CD4-positive, alpha-beta memory T cell (primary cell): Measurements from ENCODE around the gene MACROD2. TPM values are rescaled to one million over a fixed set of nuclear protein-coding genes. Genes with fewer than 3 reads are reported as not detected.

Experiments
- CTCF ChIA-PET: fragments of 350-600 bp; sonication (Branson Sonifier 250); formaldehyde crosslinking; loops from one replicate; lab custom pipeline; 2021; ENCODE audit warnings: inconsistent platforms; ENCODE audit not compliant: partially characterized antibody; lab: Charles Lee
- POLR2A ChIA-PET: fragments of 350-600 bp; sonication (Branson Sonifier 250); formaldehyde crosslinking; loops from one replicate; lab custom pipeline; 2021; ENCODE audit not compliant: partially characterized antibody; lab: Charles Lee
- DNase-seq, 5 donors: peaks; one replicate each; pipeline versions ENCODE4 v3.0.0 to v3.0.0-alpha.2; 2020 to 2022; ENCODE audit warnings: mixed read lengths in 1 of 5
- H3K27ac ChIP-seq: one replicate; pipeline ENCODE4 v1.7.0; 2013; ENCODE audit warnings: low read depth, low read length
- H3K27me3 ChIP-seq: 2 replicates; pipeline ENCODE4 v1.7.0; 2013; ENCODE audit warnings: mild to moderate bottlenecking, low read length, moderate library complexity; ENCODE audit not compliant: insufficient read depth
- H3K36me3 ChIP-seq: 2 replicates; pipeline ENCODE4 v1.7.0; 2013; ENCODE audit warnings: mild to moderate bottlenecking, low read length, moderate library complexity; ENCODE audit not compliant: insufficient read depth
- H3K4me1 ChIP-seq: 2 replicates; pipeline ENCODE4 v1.7.0; 2013; ENCODE audit warnings: mild to moderate bottlenecking, low read length, moderate library complexity; ENCODE audit not compliant: insufficient read depth
- H3K4me3 ChIP-seq, 2 donors: one replicate each; pipeline ENCODE4 v1.7.0; 2013; ENCODE audit warnings: low read length in 2 of 2, mild to moderate bottlenecking in 1 of 2
- H3K9me3 ChIP-seq, 2 donors: one replicate each; pipeline ENCODE4 v1.7.0; 2013; ENCODE audit warnings: low read length in 2 of 2, control low read depth in 1 of 2; ENCODE audit not compliant: control insufficient read depth in 1 of 2
- H3K27ac Mint-ChIP-seq, 7 donors: one replicate each; pipeline ENCODE4 v1.8.0; 2020 to 2021; ENCODE audit warnings: mixed read lengths in 7 of 7, mild to moderate bottlenecking in 6 of 7, inconsistent platforms in 3 of 7, moderate library complexity in 3 of 7
- H3K27me3 Mint-ChIP-seq, 2 donors: one replicate each; pipeline ENCODE4 v1.8.0; 2020 to 2021; ENCODE audit warnings: mixed read lengths in 2 of 2
- H3K36me3 Mint-ChIP-seq, 2 donors: one replicate each; pipeline ENCODE4 v1.8.0; 2020 to 2021; ENCODE audit warnings: mixed read lengths in 2 of 2, inconsistent platforms in 1 of 2, mild to moderate bottlenecking in 1 of 2
- H3K4me1 Mint-ChIP-seq, 4 donors: one replicate each; pipeline ENCODE4 v1.8.0; 2020 to 2021; ENCODE audit warnings: mixed read lengths in 4 of 4, mild to moderate bottlenecking in 1 of 4
- H3K4me3 Mint-ChIP-seq, 8 donors: one replicate each; pipeline ENCODE4 v1.8.0; 2020 to 2021; ENCODE audit warnings: mixed read lengths in 8 of 8, mild to moderate bottlenecking in 7 of 8, moderate library complexity in 6 of 8, inconsistent platforms in 3 of 8
- H3K9me3 Mint-ChIP-seq, 8 donors: one replicate each; pipeline ENCODE4 v1.8.0; 2020 to 2021; ENCODE audit warnings: mixed read lengths in 8 of 8, mild to moderate bottlenecking in 5 of 8, inconsistent platforms in 3 of 8, moderate library complexity in 1 of 8
- intact Hi-C: fragments of 100-400 bp; cut with micrococcal nuclease; formaldehyde crosslinking; loops from one replicate; pipeline ENCODE4 v1.15.1; 2023
- polyA plus RNA-seq, 2 donors: library from polyadenylated mRNA; unstranded; fragments of 300-500 nt; fragmentation: Illumina TruSeq; gene quantifications; one replicate each; pipeline ENCODE4 v1.2.3, GENCODE V29; 2021
- total RNA-seq, 2 experiments: library from RNA; stranded (reverse); gene quantifications; one replicate each; pipeline ENCODE4 v1.2.3, GENCODE V29; 2021

Gene MACROD2
- total and polyA plus RNA-seq, 4 experiments from 2014 or later, result not detected

DNA sequence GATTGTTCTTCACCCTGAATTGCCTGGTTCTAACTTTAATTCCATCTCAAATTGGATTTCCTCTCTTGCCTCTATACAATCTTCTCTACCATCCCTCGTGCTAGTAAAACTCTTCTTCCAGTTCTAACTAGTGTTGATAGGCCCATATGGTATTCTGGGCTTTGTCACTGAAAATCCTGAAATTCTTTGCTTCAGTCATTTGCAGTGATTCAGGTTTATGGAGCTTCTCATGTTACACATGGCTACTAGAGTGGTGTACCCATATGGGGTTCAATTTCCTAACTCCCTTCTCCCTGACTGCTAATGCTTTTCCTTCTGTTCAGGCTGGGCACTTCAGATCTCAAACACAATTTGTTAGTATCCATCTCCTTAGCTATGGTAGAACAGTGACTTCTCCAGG lies 1621.3 kb downstream of the MACROD2 start:
- Mint-ChIP-seq H3K27me3 (no peaks in the 10 kb centered on the region), H3K4me3 (no peak overlapping the region), H3K36me3 (no peaks in the 10 kb centered on the region), H3K9me3 (peaks cover 0 to 11% (median 5%) of the 10 kb centered on the region in 8 donors), H3K27ac (no peak overlapping the region), H3K4me1 (no peaks in the 10 kb centered on the region)
- no peak overlapping the region for H3K4me3 ChIP-seq
- no peaks in the 10 kb centered on the region for H3K36me3 ChIP-seq
- no peaks in the 10 kb centered on the region for H3K9me3 ChIP-seq
- ChIA-PET POLR2A (no interaction called here), CTCF (no interaction called here)
- H3K27ac ChIP-seq, result no peak overlapping the region
- H3K27me3 ChIP-seq, result no peaks in the 10 kb centered on the region
- no peaks in the 10 kb centered on the region for H3K4me1 ChIP-seq
- no peak for DNase-seq
- intact Hi-C loops, result no loop called here

DNA sequence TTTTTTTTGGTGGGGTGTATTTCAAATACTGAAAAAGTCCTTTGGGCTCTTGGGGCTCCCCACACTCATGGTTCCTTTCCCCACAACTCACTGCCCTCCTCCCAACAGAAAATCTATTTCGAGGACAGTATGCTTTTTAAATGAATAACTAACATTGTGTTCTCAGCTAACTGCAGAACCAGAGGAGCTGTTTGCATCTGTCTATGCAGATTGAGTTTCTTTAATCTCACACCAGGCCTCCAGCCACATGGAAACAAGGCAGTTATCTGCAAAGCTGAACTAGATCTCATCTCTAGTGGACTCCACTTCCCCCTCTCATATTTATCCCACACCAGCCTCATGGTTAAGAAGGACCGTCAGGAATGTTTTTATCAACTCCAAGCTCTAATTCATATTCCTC lies 1622.8 kb downstream of the MACROD2 start:
- Histone ChIP-seq H3K4me3 (no peak overlapping the region), H3K4me1 (no peaks in the 10 kb centered on the region), H3K9me3 (no peaks in the 10 kb centered on the region), H3K27ac (no peak overlapping the region), H3K27me3 (no peaks in the 10 kb centered on the region), H3K36me3 (no peaks in the 10 kb centered on the region)
- Mint-ChIP-seq H3K27ac (no peak overlapping the region), H3K4me3 (no peak overlapping the region), H3K4me1 (no peaks in the 10 kb centered on the region), H3K27me3 (no peaks in the 10 kb centered on the region), H3K9me3 (peaks cover 0 to 11% (median 4%) of the 10 kb centered on the region in 8 donors), H3K36me3 (no peaks in the 10 kb centered on the region)
- ChIA-PET CTCF (no interaction called here), POLR2A (no interaction called here)
- DNase-seq, result no peak
- intact Hi-C loops, result no loop called here

DNA sequence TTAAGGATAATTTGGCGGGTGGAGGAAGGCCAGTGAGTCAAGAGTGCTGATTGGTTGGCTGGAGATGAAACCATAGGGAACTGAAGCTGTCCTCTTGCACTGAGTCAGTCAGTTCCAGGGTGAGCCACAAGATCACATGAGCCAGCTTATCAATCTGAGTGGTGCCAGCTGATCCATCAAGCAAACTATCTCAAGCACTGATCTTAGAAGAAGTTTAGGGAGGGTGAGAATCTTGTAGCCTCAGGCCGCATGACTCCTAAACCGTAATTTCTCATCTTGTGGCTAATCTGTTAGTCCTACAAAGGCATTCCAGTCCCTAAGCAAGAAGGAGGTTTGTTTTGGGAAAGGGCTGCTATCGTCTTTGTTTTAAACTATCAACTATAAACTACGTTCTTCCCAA lies 1623.6 kb downstream of the MACROD2 start:
- no peaks in the 10 kb centered on the region for H3K4me1 ChIP-seq
- Mint-ChIP-seq H3K4me3 (no peak overlapping the region), H3K4me1 (no peaks in the 10 kb centered on the region), H3K27ac (no peak overlapping the region), H3K36me3 (no peaks in the 10 kb centered on the region), H3K9me3 (peaks cover 0 to 11% (median 4%) of the 10 kb centered on the region in 8 donors), H3K27me3 (no peaks in the 10 kb centered on the region)
- H3K36me3 ChIP-seq, result no peaks in the 10 kb centered on the region
- intact Hi-C loops, result no loop called here
- ChIA-PET POLR2A (no interaction called here), CTCF (no interaction called here)
- no peak for DNase-seq
- no peaks in the 10 kb centered on the region for H3K9me3 ChIP-seq
- H3K27ac ChIP-seq, result no peak overlapping the region
- H3K4me3 ChIP-seq, result no peak overlapping the region
- H3K27me3 ChIP-seq, result no peaks in the 10 kb centered on the region

DNA sequence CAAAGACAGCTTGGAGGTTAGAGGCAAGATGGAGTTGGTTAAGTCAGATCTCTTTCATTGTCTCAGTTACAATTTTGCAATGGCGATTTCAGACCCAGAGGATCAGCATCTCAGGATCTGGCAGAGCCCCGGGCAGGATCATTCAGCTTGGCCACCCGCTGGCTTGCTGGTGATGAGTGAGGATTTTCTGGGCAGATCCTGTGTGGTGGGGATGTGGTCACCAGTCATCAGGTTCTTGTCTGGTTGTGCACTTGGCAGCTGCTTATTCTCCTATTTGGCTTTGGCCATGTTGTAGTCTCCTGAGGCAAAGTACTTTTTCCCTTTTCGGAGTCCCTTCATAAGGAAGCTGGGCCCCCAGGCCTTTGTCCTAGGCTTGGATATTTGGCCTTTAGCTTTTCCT lies 1624.0 kb downstream of the MACROD2 start:
- H3K4me1 ChIP-seq, result no peaks in the 10 kb centered on the region
- no peak for DNase-seq
- Mint-ChIP-seq H3K27me3 (no peaks in the 10 kb centered on the region), H3K4me1 (no peaks in the 10 kb centered on the region), H3K36me3 (no peaks in the 10 kb centered on the region), H3K9me3 (peaks cover 0 to 11% (median 5%) of the 10 kb centered on the region in 8 donors), H3K4me3 (no peak overlapping the region), H3K27ac (no peak overlapping the region)
- no peaks in the 10 kb centered on the region for H3K9me3 ChIP-seq
- POLR2A ChIA-PET, result no interaction called here
- CTCF ChIA-PET, result no interaction called here
- no peak overlapping the region for H3K4me3 ChIP-seq
- H3K27ac ChIP-seq, result no peak overlapping the region
- no peaks in the 10 kb centered on the region for H3K36me3 ChIP-seq
- intact Hi-C loops, result no loop called here
- no peaks in the 10 kb centered on the region for H3K27me3 ChIP-seq

- Histone ChIP-seq H3K9me3 (no peaks in the 10 kb centered on the region), H3K36me3 (no peaks in the 10 kb centered on the region), H3K4me1 (no peaks in the 10 kb centered on the region), H3K27ac (no peak overlapping the region), H3K4me3 (no peak overlapping the region), H3K27me3 (no peaks in the 10 kb centered on the region)
- POLR2A ChIA-PET, result no interaction called here
- no peaks in the 10 kb centered on the region for H3K4me1 Mint-ChIP-seq
- no peak for DNase-seq
- intact Hi-C loops, result no loop called here
- CTCF ChIA-PET, result no interaction called here
- no peak overlapping the region for H3K27ac Mint-ChIP-seq
- H3K4me3 Mint-ChIP-seq, result no peak overlapping the region
- peaks cover 0 to 11% (median 4%) of the 10 kb centered on the region in 8 donors for H3K9me3 Mint-ChIP-seq
- H3K36me3 Mint-ChIP-seq, result no peaks in the 10 kb centered on the region
- H3K27me3 Mint-ChIP-seq, result no peaks in the 10 kb centered on the region
Observed at GRCh38 chr20:15619816-15620215, 1624.5 kb downstream of the MACROD2 start.

DNA sequence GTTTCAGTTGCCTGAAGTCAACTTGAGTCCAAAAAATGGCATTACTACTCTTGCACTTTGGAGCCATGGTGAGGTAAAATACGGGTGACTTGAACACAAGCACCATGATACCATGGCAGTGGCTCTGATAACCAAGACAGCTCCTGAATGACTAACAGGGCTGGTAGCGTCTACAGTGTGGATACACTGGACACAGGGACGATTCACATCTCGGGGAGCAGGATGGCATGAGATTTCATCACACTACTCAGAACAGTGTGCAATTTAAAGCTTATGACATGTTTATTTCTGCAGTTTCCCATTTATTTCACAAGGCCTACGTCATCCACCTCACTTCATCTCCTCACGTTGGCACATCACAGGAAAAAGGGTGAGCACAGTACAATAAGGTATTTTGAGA lies 1627.1 kb downstream of the MACROD2 start:
- H3K36me3 ChIP-seq, result no peaks in the 10 kb centered on the region
- Mint-ChIP-seq H3K9me3 (peaks cover 0 to 11% (median 6%) of the 10 kb centered on the region in 8 donors), H3K27me3 (no peaks in the 10 kb centered on the region), H3K4me3 (no peak overlapping the region), H3K36me3 (no peaks in the 10 kb centered on the region), H3K27ac (no peak overlapping the region), H3K4me1 (no peaks in the 10 kb centered on the region)
- H3K27me3 ChIP-seq, result no peaks in the 10 kb centered on the region
- intact Hi-C loops, result no loop called here
- no peak for DNase-seq
- H3K4me3 ChIP-seq, result no peak overlapping the region
- no peak overlapping the region for H3K27ac ChIP-seq
- ChIA-PET CTCF (no interaction called here), POLR2A (no interaction called here)
- H3K9me3 ChIP-seq, result no peaks in the 10 kb centered on the region
- H3K4me1 ChIP-seq, result no peaks in the 10 kb centered on the region

DNA sequence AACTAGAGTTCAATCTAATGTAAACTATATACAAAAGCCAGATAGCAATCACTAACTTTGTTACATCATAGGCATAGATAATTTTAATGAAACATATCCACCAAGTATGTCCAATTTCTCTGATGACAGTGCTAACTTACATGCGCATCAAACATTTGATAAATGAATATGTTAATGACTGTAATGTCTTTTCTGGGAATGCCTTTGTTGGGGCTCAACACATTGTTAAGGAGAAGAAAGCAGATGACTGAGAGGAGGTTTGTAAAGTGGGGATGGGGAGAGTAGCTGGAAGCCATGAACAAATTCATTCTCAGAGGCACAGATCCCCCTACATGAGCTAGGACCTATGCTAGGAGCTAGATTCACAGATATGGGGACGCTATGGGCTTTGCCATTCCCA lies 1627.9 kb downstream of the MACROD2 start:
- no peak overlapping the region for H3K4me3 Mint-ChIP-seq
- intact Hi-C loops, result no loop called here

GRCh38 chr20:15625981-15626380 lies 1630.7 kb downstream of the MACROD2 start:
- Mint-ChIP-seq H3K36me3 (no peaks in the 10 kb centered on the region), H3K27ac (no peak overlapping the region), H3K4me3 (no peak overlapping the region), H3K4me1 (no peaks in the 10 kb centered on the region), H3K27me3 (no peaks in the 10 kb centered on the region), H3K9me3 (peaks cover 0 to 16% (median 7%) of the 10 kb centered on the region in 8 donors)
- no peaks in the 10 kb centered on the region for H3K4me1 ChIP-seq
- no peak overlapping the region for H3K27ac ChIP-seq
- intact Hi-C loops, result no loop called here
- CTCF ChIA-PET, result no interaction called here
- no peaks in the 10 kb centered on the region for H3K9me3 ChIP-seq
- DNase-seq, result no peak
- no peak overlapping the region for H3K4me3 ChIP-seq
- no peaks in the 10 kb centered on the region for H3K36me3 ChIP-seq
- POLR2A ChIA-PET, result no interaction called here
- no peaks in the 10 kb centered on the region for H3K27me3 ChIP-seq

More for the DNA sequence above, 1627.9 kb downstream of the MACROD2 start:
- no peaks in the 10 kb centered on the region for H3K36me3 Mint-ChIP-seq
- ChIA-PET CTCF (no interaction called here), POLR2A (no interaction called here)
- no peaks in the 10 kb centered on the region for H3K9me3 ChIP-seq
- H3K36me3 ChIP-seq, result no peaks in the 10 kb centered on the region
- H3K27me3 ChIP-seq, result no peaks in the 10 kb centered on the region
- no peak overlapping the region for H3K27ac Mint-ChIP-seq
- peaks cover 0 to 9% (median 7%) of the 10 kb centered on the region in 8 donors for H3K9me3 Mint-ChIP-seq
- H3K4me3 ChIP-seq, result no peak overlapping the region
- no peak for DNase-seq
- no peak overlapping the region for H3K27ac ChIP-seq
- no peaks in the 10 kb centered on the region for H3K27me3 Mint-ChIP-seq
- H3K4me1 ChIP-seq, result no peaks in the 10 kb centered on the region
- no peaks in the 10 kb centered on the region for H3K4me1 Mint-ChIP-seq
